GM23248 (cell line): ENCODE measurements around the gene TYROBP.

Source experiments
- EZH2 ChIP-seq: fragments of 200-600 bp; sonication (generic); IDR thresholded peaks from 2 replicates; pipeline ENCODE4 v1.6.1; 2018; ENCODE audit warnings: antibody characterized with exemption, mild to moderate bottlenecking; ENCODE audit not compliant: insufficient read depth, poor library complexity, severe bottlenecking
- EZH2phosphoT487 ChIP-seq: fragments of 200-600 bp; sonication (generic); IDR thresholded peaks from 2 replicates; pipeline ENCODE4 v1.6.1; 2018; ENCODE audit warnings: antibody characterized with exemption, moderate library complexity, mild to moderate bottlenecking, low read depth; ENCODE audit not compliant: insufficient read depth

DNA sequence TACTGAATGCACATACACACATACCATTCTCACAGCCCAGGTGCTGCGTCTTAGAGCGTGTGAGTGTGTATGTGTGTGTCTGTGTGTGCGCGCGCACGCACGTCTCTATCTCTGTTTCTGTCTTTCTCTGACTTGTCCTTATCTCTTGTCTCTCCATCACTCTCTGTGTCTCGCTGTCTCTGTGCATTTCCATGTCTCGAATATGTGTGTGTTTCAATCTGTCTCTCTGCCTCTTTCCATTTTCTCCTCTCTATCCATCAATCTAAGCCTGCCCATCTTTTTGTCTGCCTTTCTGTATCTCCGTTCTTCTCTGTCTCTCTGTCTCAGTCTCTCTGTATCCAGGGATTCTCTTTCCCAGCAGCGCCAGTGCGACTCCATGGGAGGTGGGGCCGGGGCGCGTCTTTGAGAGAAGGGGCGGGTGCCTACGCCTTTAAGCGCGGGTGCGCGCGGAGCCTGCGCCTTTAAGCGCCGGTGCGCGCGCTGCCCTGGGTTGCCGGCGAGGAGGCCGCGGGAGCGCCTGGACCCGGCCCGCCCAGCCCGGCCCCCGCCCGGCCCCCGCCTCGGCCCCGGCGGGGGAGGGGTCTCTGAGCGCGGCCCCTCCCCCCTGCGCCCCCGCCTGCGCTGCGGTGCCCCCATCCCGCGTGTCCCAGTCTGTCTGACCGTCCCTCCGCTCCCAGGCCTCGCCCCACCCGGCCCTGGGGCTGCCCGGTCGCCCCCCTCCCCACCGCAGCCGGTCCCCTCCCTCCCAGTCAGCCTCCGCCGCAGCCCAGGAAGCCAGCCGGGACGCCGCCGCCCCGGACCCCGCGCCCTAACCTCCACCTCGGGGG is 28.0 kb upstream of the TYROBP start, which contains the start of gene LRFN3:
- TF ChIP-seq EZH2phosphoT487 (no peak), EZH2 (no peak)
